ENCODE data around the gene MT1E. TPM values are rescaled to one million over a fixed set of nuclear protein-coding genes. Genes with fewer than 3 reads are reported as not detected.

The MT1E gene
- total RNA-seq, 1 donor from 2014 or later = not detected

DNA sequence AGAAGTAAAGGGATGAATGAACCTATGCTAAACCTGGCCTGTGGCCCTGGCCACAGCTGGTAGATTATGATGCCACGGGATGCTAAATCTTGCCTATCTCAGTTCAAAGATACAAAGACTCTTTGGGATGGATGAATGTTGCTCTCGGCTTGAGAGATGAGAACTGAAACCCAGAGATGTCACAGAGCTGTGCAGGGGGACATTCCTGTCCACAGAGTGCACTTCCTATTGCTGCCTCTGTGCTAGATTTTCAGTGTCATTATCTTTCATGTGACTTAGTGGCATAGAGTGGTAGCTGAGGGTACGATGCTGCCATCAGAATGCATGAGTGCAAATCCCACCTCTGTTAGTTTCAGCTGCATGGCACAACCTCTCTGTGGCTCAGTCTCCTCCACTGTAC lies 4.6 kb downstream of the MT1E start:
- no peak for DNase-seq (ENCODE audit: low spot score in 2 of 2, unreplicated experiment in 2 of 2)
- Mint-ChIP-seq H3K36me3 (no peaks in the 10 kb centered on the region), H3K9me3 (no peaks in the 10 kb centered on the region), H3K27me3 (ENCODE audit: low read depth) (peaks cover 90% of the 10 kb centered on the region), H3K4me1 (peaks cover 20% of the 10 kb centered on the region), H3K4me3 (no peak overlapping the region), H3K27ac (no peak overlapping the region)
- TF ChIP-seq, protein P1, sequence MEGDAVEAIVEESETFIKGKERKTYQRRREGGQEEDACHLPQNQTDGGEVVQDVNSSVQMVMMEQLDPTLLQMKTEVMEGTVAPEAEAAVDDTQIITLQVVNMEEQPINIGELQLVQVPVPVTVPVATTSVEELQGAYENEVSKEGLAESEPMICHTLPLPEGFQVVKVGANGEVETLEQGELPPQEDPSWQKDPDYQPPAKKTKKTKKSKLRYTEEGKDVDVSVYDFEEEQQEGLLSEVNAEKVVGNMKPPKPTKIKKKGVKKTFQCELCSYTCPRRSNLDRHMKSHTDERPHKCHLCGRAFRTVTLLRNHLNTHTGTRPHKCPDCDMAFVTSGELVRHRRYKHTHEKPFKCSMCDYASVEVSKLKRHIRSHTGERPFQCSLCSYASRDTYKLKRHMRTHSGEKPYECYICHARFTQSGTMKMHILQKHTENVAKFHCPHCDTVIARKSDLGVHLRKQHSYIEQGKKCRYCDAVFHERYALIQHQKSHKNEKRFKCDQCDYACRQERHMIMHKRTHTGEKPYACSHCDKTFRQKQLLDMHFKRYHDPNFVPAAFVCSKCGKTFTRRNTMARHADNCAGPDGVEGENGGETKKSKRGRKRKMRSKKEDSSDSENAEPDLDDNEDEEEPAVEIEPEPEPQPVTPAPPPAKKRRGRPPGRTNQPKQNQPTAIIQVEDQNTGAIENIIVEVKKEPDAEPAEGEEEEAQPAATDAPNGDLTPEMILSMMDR (IDR thresholded peaks at IDR 0.05; ENCODE audit: unreplicated experiment) = no peak

DNA sequence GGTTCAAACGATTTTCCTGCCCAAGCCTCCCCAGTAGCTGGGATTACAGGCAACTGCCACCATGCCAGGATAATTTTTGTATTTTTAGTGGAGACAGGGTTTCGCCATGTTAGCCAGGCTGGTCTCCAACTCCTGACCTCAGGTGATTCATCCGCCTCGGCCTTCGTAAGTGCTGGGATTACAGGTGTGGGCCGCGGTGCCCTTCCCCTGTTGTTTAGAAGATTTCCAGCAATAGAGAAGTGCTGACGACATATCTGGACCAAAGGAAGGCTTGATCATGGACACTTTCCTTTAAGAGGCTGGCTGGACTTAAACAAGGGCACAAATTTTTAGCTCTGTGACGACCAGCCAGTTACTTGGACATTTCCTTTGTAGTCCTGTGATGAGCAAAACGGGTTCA lies 5.6 kb downstream of the MT1E start:
- Mint-ChIP-seq H3K27ac (no peak overlapping the region), H3K27me3 (ENCODE audit: low read depth) (peaks cover 90% of the 10 kb centered on the region), H3K4me1 (peaks cover 15% of the 10 kb centered on the region), H3K4me3 (peak overlapping the region; percentile 65), H3K9me3 (no peaks in the 10 kb centered on the region), H3K36me3 (no peaks in the 10 kb centered on the region)
- DNase-seq (ENCODE audit: low spot score in 2 of 2, unreplicated experiment in 2 of 2) = no peak
- TF ChIP-seq, protein P1 (IDR thresholded peaks at IDR 0.05; ENCODE audit: unreplicated experiment) = no peak

DNA sequence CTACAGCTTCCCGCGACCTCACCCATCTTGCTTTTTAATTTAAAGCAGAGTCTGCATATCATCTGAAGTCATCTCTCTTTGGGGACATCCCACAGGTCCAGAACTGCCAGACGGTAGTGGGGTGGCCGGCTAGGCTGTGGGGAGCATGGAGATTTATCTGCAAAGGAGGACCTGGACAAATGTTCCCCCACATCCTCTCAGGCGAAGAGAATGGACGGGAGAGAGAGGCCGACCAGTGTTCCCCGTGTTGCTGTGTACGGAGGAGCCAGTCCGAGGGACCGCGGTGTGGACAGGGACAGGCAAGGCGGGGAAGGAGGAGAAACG lies 6.2 kb downstream of the MT1E start:
- H3K4me1 Mint-ChIP-seq = peaks cover 15% of the 10 kb centered on the region
- DNase-seq (ENCODE audit: low spot score in 2 of 2, unreplicated experiment in 2 of 2) = no peak
- TF ChIP-seq, protein P1 (IDR thresholded peaks at IDR 0.05; ENCODE audit: unreplicated experiment) = no peak
- no peaks in the 10 kb centered on the region for H3K9me3 Mint-ChIP-seq
- no peaks in the 10 kb centered on the region for H3K36me3 Mint-ChIP-seq
- no peak overlapping the region for H3K27ac Mint-ChIP-seq
- H3K4me3 Mint-ChIP-seq = peak overlapping the region; percentile 65
- peaks cover 90% of the 10 kb centered on the region for H3K27me3 Mint-ChIP-seq (ENCODE audit: low read depth)

DNA sequence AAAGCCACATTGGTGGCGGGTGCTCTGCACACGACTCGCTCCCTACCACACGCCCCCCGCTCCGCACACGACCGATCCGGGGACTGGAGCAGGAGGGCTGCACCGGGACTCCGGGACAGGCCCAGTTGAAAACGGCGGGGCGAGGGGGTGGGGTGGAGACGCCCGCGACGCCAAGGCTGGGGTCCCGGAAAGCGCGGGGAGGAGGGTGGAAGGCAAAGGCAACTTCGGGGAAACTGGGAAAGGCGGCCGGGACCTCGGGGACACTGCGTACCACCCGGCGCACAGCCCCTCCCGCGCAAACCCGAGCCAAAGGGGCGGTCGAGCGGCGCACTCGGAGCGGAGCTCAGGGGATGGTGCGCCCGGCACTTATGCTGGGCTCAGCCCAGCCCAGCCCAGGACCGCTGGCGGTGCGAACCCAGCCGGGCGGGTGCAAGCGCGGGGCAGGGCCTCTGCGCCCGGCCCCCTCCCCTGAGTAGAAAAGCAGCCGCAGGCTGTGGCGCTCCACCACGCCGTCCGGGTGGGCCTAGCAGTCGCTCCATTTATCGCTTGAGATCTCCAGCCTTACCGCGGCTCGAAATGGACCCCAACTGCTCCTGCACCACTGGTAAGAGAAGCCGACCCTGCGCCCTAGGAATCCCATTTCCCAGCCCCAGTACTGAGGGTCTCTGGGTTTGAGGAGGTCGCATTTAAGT lies 6.7 kb downstream of the MT1E start, which contains the start of gene MT1M:
Gene MT1M (plus strand): TSS at position 504 of the 692 bp plus-strand sequence. CDS start 73 bp downstream, at position 577.
- Mint-ChIP-seq H3K27ac (no peak within 1 kb of the TSS), H3K36me3 (no peaks in the 10 kb centered on the region), H3K9me3 (no peaks in the 10 kb centered on the region), H3K4me1 (peaks cover 11% of the 10 kb centered on the region), H3K27me3 (ENCODE audit: low read depth) (peaks cover 90% of the 10 kb centered on the region), H3K4me3 (peak within 1 kb of the TSS; percentile 65)
- TF ChIP-seq, protein P1 (IDR thresholded peaks at IDR 0.05; ENCODE audit: unreplicated experiment) = no peak
- DNase-seq (ENCODE audit: low spot score in 2 of 2, unreplicated experiment in 2 of 2) = no peak

DNA sequence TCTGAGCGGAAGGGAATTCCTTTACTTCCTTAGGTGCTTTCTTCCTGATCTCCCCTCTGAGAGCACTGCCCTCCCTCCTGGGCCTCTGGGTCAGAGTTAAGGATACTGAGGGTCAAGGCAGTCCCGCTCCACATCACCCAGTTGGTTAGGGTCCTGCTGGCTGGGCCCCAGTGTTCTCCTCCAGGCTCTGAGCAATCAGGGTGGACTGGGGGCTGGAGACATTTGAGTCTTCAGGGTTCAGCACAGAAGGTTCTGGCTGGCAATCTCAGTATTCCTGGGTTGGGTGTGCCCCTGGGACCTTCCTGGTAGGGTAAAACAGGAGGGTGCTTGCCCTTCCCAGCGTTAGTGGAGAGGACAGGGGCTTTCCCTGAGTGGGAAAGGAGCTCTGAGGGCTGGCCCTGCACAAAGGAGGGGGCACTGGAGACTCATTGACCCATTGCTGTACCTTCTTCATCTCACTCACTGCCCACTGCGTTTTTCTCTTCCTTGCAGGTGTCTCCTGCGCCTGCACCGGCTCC lies 7.3 kb downstream of the MT1E start:
- peaks cover 94% of the 10 kb centered on the region for H3K27me3 Mint-ChIP-seq (ENCODE audit: low read depth)
- peak overlapping the region; percentile 56 for H3K4me3 Mint-ChIP-seq

More for the DNA sequence above, 7.3 kb downstream of the MT1E start:
- H3K27ac Mint-ChIP-seq = no peak overlapping the region
- H3K9me3 Mint-ChIP-seq = no peaks in the 10 kb centered on the region
- H3K4me1 Mint-ChIP-seq = peaks cover 14% of the 10 kb centered on the region
- no peak for DNase-seq (ENCODE audit: low spot score in 2 of 2, unreplicated experiment in 2 of 2)
- TF ChIP-seq, protein P1 (IDR thresholded peaks at IDR 0.05; ENCODE audit: unreplicated experiment) = no peak
- no peaks in the 10 kb centered on the region for H3K36me3 Mint-ChIP-seq
